CD4-positive, alpha-beta T cell treated with Interleukin-2 at 100 ng/mL for 4 hours (primary cell): ENCODE results near the gene CAGE1.

Experiments
- DNase-seq: peaks from one replicate; pipeline ENCODE4 v3.0.0-alpha.2; 2020; ENCODE audit warnings: low spot score

Gene CAGE1

DNA sequence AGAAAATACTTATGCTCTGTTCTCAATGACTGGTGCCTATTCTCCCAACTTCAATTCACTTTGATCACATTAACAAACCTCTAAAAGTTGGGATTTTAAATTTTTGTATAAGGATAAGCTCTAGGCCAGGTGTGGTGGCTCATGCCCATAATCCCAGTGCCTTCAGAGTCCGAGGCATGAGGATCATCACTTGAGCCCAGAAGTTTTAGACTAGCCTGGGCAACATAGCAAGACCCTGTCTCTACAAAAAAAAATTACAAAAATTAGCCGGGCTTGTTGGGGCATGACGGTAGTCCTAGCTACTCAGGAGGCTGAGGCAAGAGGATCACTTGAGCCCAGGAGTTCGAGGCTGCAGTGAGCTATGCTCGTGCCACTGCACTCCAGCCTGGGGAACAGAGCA lies 80.5 kb downstream of the CAGE1 start:
- no peak for DNase-seq

DNA sequence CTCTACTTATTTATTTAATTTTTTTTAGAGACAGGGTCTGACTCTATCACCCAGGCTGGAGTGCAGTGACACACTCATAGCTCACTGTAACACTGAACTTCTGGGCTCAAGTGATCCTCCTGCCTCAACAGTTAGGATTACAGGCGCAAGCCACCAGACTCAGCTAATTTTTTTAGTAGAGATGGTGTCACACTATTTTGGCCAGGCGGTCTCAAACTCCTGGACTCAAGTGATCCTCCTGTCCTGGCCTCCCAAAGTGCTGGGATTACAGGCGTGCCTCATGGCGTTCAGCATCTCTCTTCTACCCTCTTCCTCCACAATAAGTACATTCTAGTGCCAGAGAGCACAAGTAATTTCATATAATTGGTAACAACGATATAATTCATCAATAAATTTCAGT lies 82.0 kb downstream of the CAGE1 start:
- DNase-seq, result no peak

DNA sequence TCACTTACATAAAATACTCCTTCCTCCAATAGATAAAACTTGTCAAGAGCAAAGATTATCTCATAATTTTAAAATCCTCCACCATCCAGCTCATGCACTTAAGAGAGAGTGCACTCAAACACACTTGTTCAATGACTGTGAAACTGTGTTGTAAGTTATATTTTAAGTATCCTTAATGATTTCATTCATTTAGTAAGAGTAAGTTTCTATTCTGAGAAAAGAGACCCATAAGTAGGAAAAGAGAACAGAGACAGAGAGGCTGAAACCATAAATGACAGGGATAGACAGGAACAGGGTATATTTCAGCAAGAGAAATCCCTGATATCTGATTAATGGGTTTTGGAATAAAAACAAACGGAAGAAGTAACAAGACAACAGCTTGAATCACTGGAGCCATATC lies 84.7 kb downstream of the CAGE1 start:
- no peak for DNase-seq

DNA sequence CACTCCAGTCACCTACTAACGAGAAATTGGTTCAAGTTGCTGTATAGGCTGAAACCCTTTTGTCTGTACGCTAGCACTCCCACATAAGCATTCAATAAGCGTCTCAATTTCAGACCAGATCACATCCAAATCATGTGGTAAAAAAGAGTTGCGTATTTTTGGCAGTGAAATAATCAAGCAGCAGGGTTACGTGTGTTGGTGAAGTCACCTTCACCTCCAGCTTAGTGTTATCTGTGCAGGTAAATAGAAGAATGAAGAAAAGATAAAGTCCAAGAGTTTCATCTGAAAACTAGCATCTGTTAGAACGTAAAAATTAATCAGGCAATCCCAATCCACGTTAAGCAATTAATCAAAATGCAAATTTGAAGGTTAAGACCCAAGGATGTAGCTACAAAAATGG lies 87.8 kb downstream of the CAGE1 start:
- no peak for DNase-seq

DNA sequence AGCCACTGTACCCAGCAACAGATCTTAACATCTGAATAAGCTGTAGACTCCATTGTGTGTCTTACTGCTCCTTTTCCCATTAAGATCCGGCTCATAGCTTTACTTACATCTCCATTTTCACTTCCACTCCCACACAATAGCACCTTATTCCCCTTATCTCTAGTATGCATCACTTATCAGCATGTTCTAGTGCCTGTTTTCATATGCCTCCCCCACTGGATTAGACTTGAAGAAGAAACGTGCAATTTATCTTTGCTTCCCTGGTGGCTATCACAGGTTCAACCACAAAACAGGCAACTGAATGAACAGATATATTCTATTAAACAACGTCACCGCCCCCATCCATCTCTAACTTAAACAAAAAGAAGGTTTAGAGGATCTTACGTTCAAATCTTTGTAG lies 88.6 kb downstream of the CAGE1 start:
- DNase-seq, result no peak

DNA sequence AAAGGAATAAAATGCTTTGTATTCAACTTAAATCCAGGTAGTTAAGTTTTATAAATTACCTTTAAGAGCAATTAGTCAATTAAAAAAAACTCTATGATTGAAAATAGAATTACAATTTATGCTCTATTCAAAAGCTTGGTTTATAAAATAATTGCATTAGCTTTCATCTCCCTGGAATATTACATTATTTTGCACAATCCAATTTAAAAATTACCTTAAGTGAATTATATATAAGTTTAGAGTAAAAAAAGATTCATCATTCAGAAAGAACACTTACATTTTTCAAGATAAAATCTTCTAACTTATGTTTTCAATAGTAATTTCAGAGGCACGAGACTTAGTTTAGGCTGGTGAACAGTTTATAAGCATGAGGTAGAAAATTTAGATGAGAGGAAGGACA lies 91.4 kb downstream of the CAGE1 start:
- DNase-seq, result no peak

DNA sequence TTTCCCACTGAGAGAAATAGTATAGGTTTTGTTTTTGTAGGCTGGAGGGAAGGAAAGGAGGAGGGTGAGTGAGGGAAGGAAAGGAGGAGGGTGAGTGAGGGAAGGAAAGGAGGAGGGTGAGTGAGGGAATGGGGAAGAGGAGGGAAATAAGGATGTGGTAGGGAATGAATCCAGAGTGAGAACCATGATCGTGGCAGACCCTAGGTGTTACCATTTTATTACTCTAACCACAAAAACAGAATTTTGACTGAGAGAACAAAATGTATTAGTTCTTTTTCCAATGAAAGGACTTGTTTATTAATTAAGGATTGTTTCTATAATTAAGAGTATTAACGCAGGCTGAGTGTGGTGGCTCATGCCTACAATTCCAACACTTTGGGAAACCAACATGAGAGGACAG lies 92.9 kb downstream of the CAGE1 start:
- DNase-seq, result no peak

DNA sequence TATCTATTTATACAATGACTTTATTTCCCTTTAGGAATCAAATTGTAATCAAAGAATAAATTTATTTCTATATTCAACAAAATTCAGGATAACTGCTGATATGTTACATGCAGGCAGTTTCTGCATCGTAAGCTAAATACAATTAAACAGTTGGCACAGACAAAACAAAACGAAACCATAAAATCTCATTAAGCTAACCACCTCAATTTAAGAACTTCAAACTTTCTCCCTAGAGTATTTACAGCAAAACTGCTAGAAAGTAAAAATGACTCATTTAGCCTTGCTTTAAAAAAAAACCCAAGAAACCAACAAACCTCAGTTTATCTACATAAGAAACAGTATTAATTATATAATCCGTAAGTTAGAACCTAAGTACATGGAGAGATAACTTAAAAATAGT lies 93.6 kb downstream of the CAGE1 start:
- DNase-seq, result no peak

DNA sequence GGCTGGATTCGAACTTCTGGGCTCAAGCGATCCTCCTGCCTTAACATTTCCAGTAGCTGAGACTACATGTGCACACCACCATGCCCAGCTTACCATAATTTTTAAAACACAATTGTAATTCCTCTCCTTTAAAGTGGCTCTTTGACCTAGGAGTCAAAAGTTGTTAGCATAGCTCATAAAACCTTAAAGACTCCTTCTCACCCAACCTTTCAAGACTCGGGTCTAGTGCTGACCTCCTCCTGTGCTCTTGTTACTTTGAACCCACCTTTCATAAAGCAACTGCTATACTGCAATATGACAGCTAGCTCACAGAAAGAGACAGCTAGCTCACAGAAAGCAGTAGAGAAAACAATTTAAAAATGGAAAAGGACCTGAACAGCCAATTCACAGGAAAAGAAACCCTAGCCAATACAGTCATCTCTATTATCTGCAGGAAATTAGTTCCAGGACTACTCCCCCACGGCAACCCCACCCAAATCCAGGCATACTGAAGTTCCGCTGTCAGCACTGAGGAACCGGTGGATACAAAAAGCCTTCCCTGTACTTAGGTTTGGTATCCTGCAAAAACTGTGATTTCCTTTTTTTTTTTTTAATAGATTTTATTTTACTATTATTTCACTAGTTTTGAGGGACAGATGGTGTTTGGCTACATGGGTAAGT lies 96.8 kb downstream of the CAGE1 start:
- DNase-seq, result no peak

DNA sequence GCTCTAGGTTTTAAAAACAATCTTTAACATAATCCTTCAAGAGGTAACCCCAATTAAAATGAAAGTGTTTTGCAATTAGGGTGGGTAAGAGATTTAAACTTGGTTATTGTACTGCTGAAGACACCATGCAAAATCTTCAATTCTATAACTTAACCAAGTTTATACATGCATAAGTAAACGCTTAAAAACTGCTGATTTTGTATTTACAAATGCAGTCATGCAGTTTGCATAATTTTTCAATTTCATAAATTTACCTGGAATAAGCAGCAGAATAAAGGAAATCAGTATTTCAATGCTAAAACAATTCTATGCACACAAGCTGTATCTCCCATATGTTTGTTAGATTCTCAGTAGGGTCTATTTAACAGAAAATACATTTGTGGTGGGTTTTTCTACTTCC lies 99.5 kb downstream of the CAGE1 start:
- DNase-seq, result no peak

DNA sequence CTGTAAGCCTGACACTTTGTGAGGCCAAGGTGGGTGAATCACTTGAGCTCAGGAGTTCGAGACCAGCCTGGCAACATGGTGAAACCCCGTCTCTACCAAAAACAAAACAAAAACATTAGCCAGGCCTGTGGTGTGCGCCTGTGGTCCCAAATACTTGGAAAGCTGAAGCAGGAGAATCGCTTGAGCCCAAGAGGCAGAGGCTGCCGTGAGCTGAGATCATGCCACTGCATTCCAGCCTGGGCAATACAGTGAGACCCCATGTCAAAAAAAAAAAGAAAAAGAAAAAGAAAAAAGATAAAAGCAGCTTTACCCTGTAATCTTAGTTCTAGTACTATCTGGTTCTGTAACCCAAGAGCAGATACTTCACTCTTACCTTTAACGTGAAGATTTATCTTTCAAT lies 104.1 kb downstream of the CAGE1 start:
- no peak for DNase-seq

DNA sequence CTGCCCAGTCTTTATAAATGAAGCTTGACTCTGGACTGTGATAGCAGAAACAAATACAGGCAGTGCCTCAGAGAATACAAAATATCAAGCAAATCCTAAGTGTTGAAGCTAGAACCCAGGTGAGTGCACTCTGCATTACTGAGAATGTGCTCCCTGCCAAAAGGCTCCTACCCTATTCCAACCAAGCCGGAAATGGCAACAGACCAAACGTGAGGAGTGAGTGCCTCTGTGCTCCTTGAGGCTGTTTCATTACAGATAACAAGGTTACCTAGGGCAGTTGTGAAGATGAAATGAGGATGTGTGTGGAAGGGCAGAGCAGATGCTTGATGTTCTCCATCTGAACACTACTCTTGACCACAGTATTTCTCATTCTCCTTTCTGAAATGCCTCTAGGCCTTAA lies 105.9 kb downstream of the CAGE1 start:
- no peak for DNase-seq

DNA sequence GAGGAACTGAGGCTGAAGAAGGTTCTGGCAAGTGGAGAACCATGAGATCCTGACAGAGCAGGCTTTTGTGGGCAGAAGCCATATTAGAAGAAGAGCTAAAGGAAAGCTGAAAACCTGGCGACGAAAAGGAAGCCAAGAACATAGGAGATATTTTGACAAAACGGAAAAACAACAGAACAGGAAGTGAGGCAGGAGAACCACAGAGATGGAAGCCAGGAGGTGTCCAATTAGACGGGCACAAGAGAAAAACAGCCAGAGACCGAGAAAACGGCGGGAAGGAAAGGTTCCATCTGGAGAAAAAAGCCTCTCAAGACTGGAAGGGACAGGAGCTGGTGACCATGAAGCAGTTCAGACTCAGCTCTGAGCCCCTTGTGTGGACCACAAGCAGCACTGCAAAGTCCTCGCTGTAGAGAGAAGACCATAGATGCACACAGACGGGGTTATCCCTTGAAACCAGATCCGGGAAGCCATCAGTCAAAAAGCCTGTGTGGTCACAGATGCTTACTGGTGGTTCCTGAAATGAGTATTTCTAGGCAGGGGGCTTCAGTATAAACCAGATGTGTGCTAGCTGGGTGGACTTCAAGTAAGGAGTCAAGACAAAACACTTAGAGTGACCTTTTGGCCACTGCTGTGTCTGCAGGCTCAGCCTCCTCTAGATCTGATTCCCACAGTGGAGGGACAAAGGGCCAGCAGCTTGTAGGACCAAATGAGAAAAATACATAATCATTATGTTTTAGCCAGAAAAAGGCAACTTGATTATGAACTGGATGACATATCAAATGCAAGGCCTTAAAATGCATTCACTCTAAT lies 107.2 kb downstream of the CAGE1 start:
- no peak for DNase-seq
